ENCODE measurements around the gene SGCD.

The SGCD gene

DNA sequence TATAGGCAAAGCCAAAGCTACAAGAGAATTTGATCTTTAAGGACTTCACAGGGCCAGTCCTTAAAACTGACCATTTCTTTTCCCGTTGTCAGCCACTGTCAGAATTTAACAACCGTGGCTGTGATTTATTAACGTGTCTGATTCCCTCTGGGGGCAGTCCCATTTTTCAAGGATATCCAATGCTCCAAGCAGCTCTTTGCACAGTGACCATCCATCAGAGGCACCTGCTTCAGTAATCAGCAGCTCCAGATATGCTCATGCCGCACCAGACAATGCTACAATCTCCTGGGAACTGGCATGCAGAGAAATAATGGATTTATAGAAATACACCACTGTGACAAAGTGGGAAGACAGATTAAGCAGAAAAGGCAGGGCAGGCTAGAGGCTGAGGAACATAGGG is 359.8 kb downstream of the SGCD start:
- TF ChIP-seq EZH2 (IDR thresholded peaks at IDR 0.05) (no peak), FOXP2 (optimal IDR thresholded peaks at IDR 0.05; ENCODE audit: control extremely low read depth, extremely low read length, insufficient read depth) (no peak), POLR2AphosphoS5 (IDR thresholded peaks at IDR 0.05; ENCODE audit: borderline replicate concordance, low read depth, low read length) (no peak)
- no peak for DNase-seq (ENCODE audit: low read depth, low spot score)
- Histone ChIP-seq H3K9me3 (ENCODE audit: low read depth, low read length) (no peaks in the 10 kb centered on the region), H3K27ac (no peak overlapping the region), H3K36me3 (ENCODE audit: insufficient read depth, low read length) (no peaks in the 10 kb centered on the region), H3K4me3 (no peak overlapping the region), H3K9ac (ENCODE audit: insufficient read length) (no peak overlapping the region)

DNA sequence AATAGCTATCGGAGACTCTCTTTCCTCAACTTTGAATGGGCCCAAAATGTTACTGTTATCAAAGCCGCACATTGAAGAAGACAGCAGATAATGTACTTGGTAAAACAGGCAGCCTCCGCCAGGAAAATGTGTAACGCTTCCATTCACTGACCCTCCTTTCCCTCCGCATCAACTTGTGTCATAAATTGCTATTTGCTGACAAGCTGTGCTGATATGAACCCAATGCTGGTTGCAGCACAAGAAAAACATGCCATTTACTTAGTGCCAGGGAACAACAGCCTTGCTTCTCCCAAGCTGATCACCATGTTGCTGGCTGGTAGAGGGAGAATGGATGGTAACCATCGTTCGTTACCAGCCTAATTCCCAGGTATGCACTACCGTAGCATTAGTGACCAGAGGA is 360.6 kb downstream of the SGCD start:
- Histone ChIP-seq H3K9me3 (ENCODE audit: low read depth, low read length) (no peaks in the 10 kb centered on the region), H3K36me3 (ENCODE audit: insufficient read depth, low read length) (no peaks in the 10 kb centered on the region), H3K4me3 (no peak overlapping the region), H3K27ac (no peak overlapping the region), H3K9ac (ENCODE audit: insufficient read length) (no peak overlapping the region)
- no peak for DNase-seq (ENCODE audit: low read depth, low spot score)
- TF ChIP-seq EZH2 (IDR thresholded peaks at IDR 0.05) (no peak), FOXP2 (optimal IDR thresholded peaks at IDR 0.05; ENCODE audit: control extremely low read depth, extremely low read length, insufficient read depth) (no peak), POLR2AphosphoS5 (IDR thresholded peaks at IDR 0.05; ENCODE audit: borderline replicate concordance, low read depth, low read length) (no peak)

DNA sequence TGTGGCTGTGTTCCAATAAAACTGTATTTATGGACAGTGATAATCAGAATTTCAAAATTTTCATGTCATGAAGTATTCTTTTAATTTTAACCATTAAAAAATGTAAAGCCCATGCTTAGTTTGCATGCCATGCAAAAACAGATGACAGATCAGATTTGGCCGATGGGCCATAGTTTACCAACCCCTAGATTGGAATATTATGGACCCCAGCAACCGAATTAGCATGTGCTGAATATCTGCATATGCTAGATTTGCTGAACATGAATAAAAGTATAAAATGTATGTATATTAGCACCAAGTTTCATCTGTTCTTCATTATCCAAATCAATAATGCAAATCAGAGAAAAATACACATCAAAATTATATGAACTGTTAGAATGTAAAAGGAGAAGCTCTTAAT is 364.6 kb downstream of the SGCD start:
- no peak overlapping the region for H3K27ac ChIP-seq
- TF ChIP-seq FOXP2 (optimal IDR thresholded peaks at IDR 0.05; ENCODE audit: control extremely low read depth, extremely low read length, insufficient read depth) (no peak), POLR2AphosphoS5 (IDR thresholded peaks at IDR 0.05; ENCODE audit: borderline replicate concordance, low read depth, low read length) (no peak), EZH2 (IDR thresholded peaks at IDR 0.05) (no peak)
- no peaks in the 10 kb centered on the region for H3K36me3 ChIP-seq (ENCODE audit: insufficient read depth, low read length)
- H3K4me3 ChIP-seq: no peak overlapping the region
- DNase-seq (ENCODE audit: low read depth, low spot score): no peak
- H3K9ac ChIP-seq (ENCODE audit: insufficient read length): no peak overlapping the region
- no peaks in the 10 kb centered on the region for H3K9me3 ChIP-seq (ENCODE audit: low read depth, low read length)

DNA sequence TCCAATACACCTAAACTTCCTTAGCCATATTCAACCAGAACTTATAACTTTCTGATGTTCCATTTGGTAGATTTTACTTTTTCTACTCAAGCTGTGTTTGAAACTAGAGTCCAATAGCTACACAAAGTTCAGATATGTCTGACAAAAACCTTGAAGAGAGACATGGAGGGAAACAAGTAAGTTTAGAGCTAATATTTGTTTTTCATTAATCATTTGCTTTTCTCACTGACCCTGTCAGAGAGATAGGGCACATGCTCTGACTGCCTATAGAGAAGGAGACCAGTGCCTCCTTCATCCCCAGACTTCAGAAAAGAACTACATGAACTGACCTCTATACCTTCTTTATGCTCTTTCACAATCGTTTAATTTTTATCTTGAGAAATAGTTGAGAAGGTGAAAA is 366.1 kb downstream of the SGCD start:
- Histone ChIP-seq H3K36me3 (ENCODE audit: insufficient read depth, low read length) (no peaks in the 10 kb centered on the region), H3K4me3 (no peak overlapping the region), H3K27ac (no peak overlapping the region), H3K9me3 (ENCODE audit: low read depth, low read length) (no peaks in the 10 kb centered on the region), H3K9ac (ENCODE audit: insufficient read length) (no peak overlapping the region)
- TF ChIP-seq EZH2 (IDR thresholded peaks at IDR 0.05) (no peak), POLR2AphosphoS5 (IDR thresholded peaks at IDR 0.05; ENCODE audit: borderline replicate concordance, low read depth, low read length) (no peak), FOXP2 (optimal IDR thresholded peaks at IDR 0.05; ENCODE audit: control extremely low read depth, extremely low read length, insufficient read depth) (no peak)
- DNase-seq (ENCODE audit: low read depth, low spot score): no peak

DNA sequence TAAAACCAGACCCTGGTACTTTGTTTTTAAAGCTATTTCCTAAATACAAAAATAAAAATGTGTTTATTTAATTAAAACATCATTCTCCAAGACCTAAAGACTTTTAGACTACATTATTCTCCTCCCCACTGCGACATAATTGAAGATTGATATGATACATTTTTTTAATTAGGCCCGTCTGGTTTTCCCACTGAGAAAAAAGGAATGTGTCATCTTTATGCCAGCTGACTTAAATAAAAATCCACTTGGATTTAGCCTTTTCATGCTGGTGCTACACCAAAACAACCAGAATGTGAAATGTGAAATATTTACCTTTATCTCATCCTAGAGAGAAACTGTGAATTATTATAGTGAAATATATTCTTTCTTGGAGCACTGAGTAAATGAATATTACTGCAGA is 367.6 kb downstream of the SGCD start:
- no peak for TF ChIP-seq EZH2 (IDR thresholded peaks at IDR 0.05)
- TF ChIP-seq POLR2AphosphoS5 (IDR thresholded peaks at IDR 0.05; ENCODE audit: borderline replicate concordance, low read depth, low read length): no peak
- no peak for TF ChIP-seq FOXP2 (optimal IDR thresholded peaks at IDR 0.05; ENCODE audit: control extremely low read depth, extremely low read length, insufficient read depth)
- H3K27ac ChIP-seq: no peak overlapping the region

DNA sequence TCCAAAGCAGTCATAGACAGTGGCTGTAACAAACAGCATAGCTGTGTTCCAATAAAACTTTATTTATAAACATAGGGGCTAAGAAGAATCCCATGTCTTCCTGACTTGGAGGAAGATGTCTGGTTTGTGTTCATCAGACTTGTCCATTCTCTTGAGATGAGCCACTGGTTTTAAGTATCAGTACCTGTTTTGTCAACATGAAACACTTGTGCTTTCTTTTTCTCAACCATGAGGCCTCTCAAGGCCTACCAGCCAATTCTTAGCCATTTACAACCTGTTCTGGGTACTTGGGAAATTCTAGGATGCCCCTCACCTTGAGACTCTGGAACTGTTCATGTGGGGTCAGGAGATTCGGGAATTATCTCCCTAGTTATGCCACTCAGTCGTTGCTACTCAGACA is 368.8 kb downstream of the SGCD start:
- DNase-seq (ENCODE audit: low read depth, low spot score): no peak
- no peak overlapping the region for H3K27ac ChIP-seq
- no peaks in the 10 kb centered on the region for H3K9me3 ChIP-seq (ENCODE audit: low read depth, low read length)
- TF ChIP-seq EZH2 (IDR thresholded peaks at IDR 0.05): no peak
- no peak for TF ChIP-seq FOXP2 (optimal IDR thresholded peaks at IDR 0.05; ENCODE audit: control extremely low read depth, extremely low read length, insufficient read depth)
- no peak for TF ChIP-seq POLR2AphosphoS5 (IDR thresholded peaks at IDR 0.05; ENCODE audit: borderline replicate concordance, low read depth, low read length)
- no peak overlapping the region for H3K9ac ChIP-seq (ENCODE audit: insufficient read length)
- no peaks in the 10 kb centered on the region for H3K36me3 ChIP-seq (ENCODE audit: insufficient read depth, low read length)
- H3K4me3 ChIP-seq: no peak overlapping the region

More for the DNA sequence above, 367.6 kb downstream of the SGCD start:
- DNase-seq (ENCODE audit: low read depth, low spot score): no peak
- no peak overlapping the region for H3K9ac ChIP-seq (ENCODE audit: insufficient read length)
- H3K4me3 ChIP-seq: no peak overlapping the region
- no peaks in the 10 kb centered on the region for H3K9me3 ChIP-seq (ENCODE audit: low read depth, low read length)
- H3K36me3 ChIP-seq (ENCODE audit: insufficient read depth, low read length): no peaks in the 10 kb centered on the region

DNA sequence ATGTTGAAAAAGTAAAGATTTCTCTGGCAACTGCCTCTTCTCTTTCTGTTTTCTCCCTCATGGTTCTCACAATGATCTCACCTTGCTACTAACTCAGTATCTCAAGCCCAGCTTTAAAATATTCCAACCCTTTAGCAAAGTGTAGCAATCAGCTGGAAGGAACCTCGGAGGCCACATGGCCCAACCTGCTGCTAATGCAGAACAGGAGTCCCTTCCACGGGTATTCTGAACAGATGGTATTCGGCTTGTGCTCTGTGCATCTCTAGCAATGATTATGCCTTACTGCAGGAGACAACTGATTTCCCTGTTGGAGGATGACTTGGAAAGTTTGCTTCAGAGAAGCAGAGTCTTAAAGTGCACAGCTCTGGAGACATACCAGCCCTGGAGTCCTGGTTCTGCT is 371.4 kb downstream of the SGCD start:
- Histone ChIP-seq H3K27ac (no peak overlapping the region), H3K9me3 (ENCODE audit: low read depth, low read length) (no peaks in the 10 kb centered on the region), H3K9ac (ENCODE audit: insufficient read length) (no peak overlapping the region), H3K4me3 (no peak overlapping the region), H3K36me3 (ENCODE audit: insufficient read depth, low read length) (no peaks in the 10 kb centered on the region)
- no peak for DNase-seq (ENCODE audit: low read depth, low spot score)
- TF ChIP-seq EZH2 (IDR thresholded peaks at IDR 0.05): no peak
- TF ChIP-seq FOXP2 (optimal IDR thresholded peaks at IDR 0.05; ENCODE audit: control extremely low read depth, extremely low read length, insufficient read depth): no peak
- TF ChIP-seq POLR2AphosphoS5 (IDR thresholded peaks at IDR 0.05; ENCODE audit: borderline replicate concordance, low read depth, low read length): no peak

DNA sequence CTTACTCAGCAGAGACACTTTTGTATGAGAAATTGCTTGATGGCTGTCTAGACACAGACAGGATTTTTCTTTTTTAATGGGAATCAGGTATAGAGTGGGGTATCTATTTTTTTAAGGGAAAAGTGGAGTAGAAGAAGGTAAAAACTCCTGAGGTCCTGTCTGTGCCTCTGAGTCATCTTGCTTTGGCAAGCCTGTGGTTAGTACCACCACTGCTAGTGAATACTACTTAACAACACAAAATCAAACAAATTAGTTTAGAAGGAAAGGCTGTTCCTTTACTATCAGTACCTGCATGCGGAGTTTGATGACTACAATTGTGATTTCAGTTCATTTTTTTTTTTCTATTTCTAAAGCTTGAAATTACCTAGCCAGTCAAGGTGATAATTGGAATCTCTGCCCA is 372.2 kb downstream of the SGCD start:
- no peak overlapping the region for H3K27ac ChIP-seq
- no peak overlapping the region for H3K4me3 ChIP-seq
- TF ChIP-seq POLR2AphosphoS5 (IDR thresholded peaks at IDR 0.05; ENCODE audit: borderline replicate concordance, low read depth, low read length) (no peak), EZH2 (IDR thresholded peaks at IDR 0.05) (no peak), FOXP2 (optimal IDR thresholded peaks at IDR 0.05; ENCODE audit: control extremely low read depth, extremely low read length, insufficient read depth) (no peak)
- no peak overlapping the region for H3K9ac ChIP-seq (ENCODE audit: insufficient read length)
- no peaks in the 10 kb centered on the region for H3K9me3 ChIP-seq (ENCODE audit: low read depth, low read length)
- DNase-seq (ENCODE audit: low read depth, low spot score): no peak
- H3K36me3 ChIP-seq (ENCODE audit: insufficient read depth, low read length): no peaks in the 10 kb centered on the region

DNA sequence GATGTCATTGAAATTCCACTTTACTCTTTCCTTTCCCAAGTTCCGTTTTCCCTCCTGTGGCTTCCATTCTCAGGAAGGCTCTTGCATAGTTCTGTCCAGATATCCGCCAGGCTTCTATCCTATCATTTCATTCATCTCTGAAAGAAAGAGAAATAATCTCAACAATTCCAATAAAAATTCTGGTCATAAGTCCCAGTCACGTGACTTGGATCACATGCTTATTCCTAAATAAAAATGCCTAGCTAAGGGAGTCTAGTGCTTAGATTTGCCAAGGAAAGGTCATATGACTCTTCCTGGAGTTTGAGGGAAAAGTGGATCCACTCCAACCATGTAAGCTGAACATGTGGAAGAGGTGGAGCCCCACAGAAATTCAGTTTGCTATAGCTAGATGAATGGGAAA is 377.2 kb downstream of the SGCD start:
- Histone ChIP-seq H3K9me3 (ENCODE audit: low read depth, low read length) (no peaks in the 10 kb centered on the region), H3K36me3 (ENCODE audit: insufficient read depth, low read length) (no peaks in the 10 kb centered on the region), H3K4me3 (no peak overlapping the region), H3K9ac (ENCODE audit: insufficient read length) (no peak overlapping the region), H3K27ac (no peak overlapping the region)
- no peak for TF ChIP-seq EZH2 (IDR thresholded peaks at IDR 0.05)
- no peak for TF ChIP-seq POLR2AphosphoS5 (IDR thresholded peaks at IDR 0.05; ENCODE audit: borderline replicate concordance, low read depth, low read length)
- no peak for TF ChIP-seq FOXP2 (optimal IDR thresholded peaks at IDR 0.05; ENCODE audit: control extremely low read depth, extremely low read length, insufficient read depth)
- DNase-seq (ENCODE audit: low read depth, low spot score): no peak
